Heart left ventricle (tissue), 16 donors: ENCODE measurements around the gene TMEM33. TPM values are rescaled to one million over a fixed set of nuclear protein-coding genes. Genes with fewer than 3 reads are reported as not detected.

Experiments
- ATAC-seq, 4 donors: fragments of 200-7000 bp; cut with Tn5 transposase; one replicate each; pipeline ENCODE4 v1.9.1; 2020 to 2022; ENCODE audit warnings: moderate library complexity in 4 of 4, mild to moderate bottlenecking in 3 of 4, moderate number of reproducible peaks in 1 of 4
- DNase-seq, 5 donors: peaks; one replicate each; pipeline ENCODE4 v3.0.0-alpha.2; 2020
- H3K27ac ChIP-seq, 12 donors: fragments of 200-600 bp; sonication (generic) in 4 of 12; one replicate each; pipeline versions ENCODE4 v1.5.0 to v1.8.0; 2016 to 2022; ENCODE audit warnings: mild to moderate bottlenecking in 2 of 12
- H3K27me3 ChIP-seq, 9 donors: fragments of 200-600 bp; sonication (generic) in 2 of 9; one replicate each; pipeline versions ENCODE4 v1.5.1 to v1.8.0; 2016 to 2022; ENCODE audit warnings: mild to moderate bottlenecking in 3 of 9
- H3K36me3 ChIP-seq, 9 donors: fragments of 200-600 bp; sonication (generic) in 2 of 9; one replicate each; pipeline versions ENCODE4 v1.5.0 to v1.8.0; 2018 to 2022; ENCODE audit warnings: mild to moderate bottlenecking in 2 of 9
- H3K4me1 ChIP-seq, 12 donors: fragments of 200-600 bp; sonication (generic) in 4 of 12; one replicate each; pipeline versions ENCODE4 v1.5.0 to v1.8.0; 2016 to 2022; ENCODE audit warnings: mild to moderate bottlenecking in 3 of 12
- H3K4me3 ChIP-seq, 12 donors: fragments of 200-600 bp; sonication (generic) in 4 of 12; one replicate each; pipeline versions ENCODE4 v1.5.0 to v1.8.0; 2017 to 2022; ENCODE audit warnings: mild to moderate bottlenecking in 9 of 12, moderate library complexity in 4 of 12
- H3K9me3 ChIP-seq, 12 donors: fragments of 200-600 bp; sonication (generic) in 4 of 12; one replicate each; pipeline versions ENCODE4 v1.5.0 to v1.8.0; 2016 to 2022; ENCODE audit warnings: mild to moderate bottlenecking in 1 of 12
- POLR2A ChIP-seq, 2 donors: fragments of 450-650 bp; IDR thresholded peaks; one replicate each; pipeline ENCODE4 v1.6.1; 2017; ENCODE audit warnings: antibody characterized with exemption in 2 of 2, mild to moderate bottlenecking in 2 of 2, moderate library complexity in 2 of 2
- WGBS, 4 donors: extraction: QIAGEN DNeasy Blood & Tissue Kit in 2 of 4; methylation state at CpG; one replicate each; pipeline versions ENCODE4 v1.1.5 to v1.1.7; 2013 to 2018; 5-methylcytosine and 5-hydroxymethylcytosine counted together
- intact Hi-C, 10 donors: fragments of 100-400 bp; cut with DNase I; formaldehyde crosslinking; loops; one replicate each; pipeline versions ENCODE4 v1.11.1 to v1.14.2; 2022
- polyA plus RNA-seq, 2 donors: library from polyadenylated mRNA; stranded (reverse); fragments of 200-250 nt; gene quantifications; one replicate each; pipeline ENCODE4 v1.2.3, GENCODE V29; 2013
- total RNA-seq, 9 donors: library from RNA; depleted of rRNA in 2 of 9; stranded (reverse); fragments of >200 nt in 2 of 9; fragmentation: NEBNext Ultra II Directional in 3 of 9; extraction: Animal tissue kit (Norgen Biotek cat#: 25700) in 3 of 9; gene quantifications; one replicate each; pipeline versions ENCODE4 v1.1.0 to v1.2.4, GENCODE V29; 2016 to 2023
- TF ChIP-seq, protein P1 (sequence below), 12 donors: fragments of 200-600 bp; sonication (generic) in 4 of 12; IDR thresholded peaks; one replicate each; pipeline versions ENCODE4 v1.5.0 to v1.8.0; 2018 to 2022; ENCODE audit warnings: antibody characterized with exemption in 12 of 12, mild to moderate bottlenecking in 5 of 12
- donor health status: ischemic (EF 13 %, LVEDD 7.1; RV severe dilation, severe dysfunction).
- donor health status: healthy with polysubstance abuse.
- donor health status: DM: no; HTN: yes; CAD: no.
- donor health status: DM: no; HTN: no; CAD: no.
- donor health status: ischemic (EF 25% LVEDD 6.9; RV normal size, moderate dysfunction).
- donor health status: ischemic (EF 25% LVEDD 5.7; RV mildly dilated, moderate dysfunction).
- donor health status: healthy.
- donor health status: DM: yes; HTN: yes; CAD: no.
- donor health status: ischemic (EF 35%, LVEDD 5.7; RV mildly dilated, moderate dysfunction).
- donor health status: nonischemic (EF 11% LVEDD 7.7; RV severe dilation, severe dysfunction).
- donor health status: DM: yes; HTN: yes; CAD: no.
- donor health status: PGD.
- donor health status: ischemic (EF 29% LVEDD 5.4; RV normal size, mild dysfunction).
- donor health status: nonischemic (EF 23%, LVEDD 6.1; RV moderate dilation, normal function).

TMEM33 gene
- total and polyA plus RNA-seq, 11 donors: 5.4 to 41.5 (median 26.8) TPM

GRCh38 chr4:41992967-41993857, 58.0 kb downstream of the TMEM33 start:
- H3K27me3 ChIP-seq: no peaks in the 10 kb centered on the region
- peaks cover 3 to 40% (median 24%) of the 10 kb centered on the region in 12 donors for H3K4me1 ChIP-seq
- H3K27ac ChIP-seq: no peak overlapping the region
- DNase-seq: no peak
- no peak for TF ChIP-seq POLR2A (IDR thresholded peaks at IDR 0.05)
- TF ChIP-seq, protein P1, sequence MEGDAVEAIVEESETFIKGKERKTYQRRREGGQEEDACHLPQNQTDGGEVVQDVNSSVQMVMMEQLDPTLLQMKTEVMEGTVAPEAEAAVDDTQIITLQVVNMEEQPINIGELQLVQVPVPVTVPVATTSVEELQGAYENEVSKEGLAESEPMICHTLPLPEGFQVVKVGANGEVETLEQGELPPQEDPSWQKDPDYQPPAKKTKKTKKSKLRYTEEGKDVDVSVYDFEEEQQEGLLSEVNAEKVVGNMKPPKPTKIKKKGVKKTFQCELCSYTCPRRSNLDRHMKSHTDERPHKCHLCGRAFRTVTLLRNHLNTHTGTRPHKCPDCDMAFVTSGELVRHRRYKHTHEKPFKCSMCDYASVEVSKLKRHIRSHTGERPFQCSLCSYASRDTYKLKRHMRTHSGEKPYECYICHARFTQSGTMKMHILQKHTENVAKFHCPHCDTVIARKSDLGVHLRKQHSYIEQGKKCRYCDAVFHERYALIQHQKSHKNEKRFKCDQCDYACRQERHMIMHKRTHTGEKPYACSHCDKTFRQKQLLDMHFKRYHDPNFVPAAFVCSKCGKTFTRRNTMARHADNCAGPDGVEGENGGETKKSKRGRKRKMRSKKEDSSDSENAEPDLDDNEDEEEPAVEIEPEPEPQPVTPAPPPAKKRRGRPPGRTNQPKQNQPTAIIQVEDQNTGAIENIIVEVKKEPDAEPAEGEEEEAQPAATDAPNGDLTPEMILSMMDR (IDR thresholded peaks at IDR 0.05): no peak
- WGBS, 4 donors: 84 to 88% (median 86%) methylated on average over 4 of the region's 4 CpGs
- intact Hi-C loops: loop anchor here in 1 of 10 donors (10.0 kb wide), 1 partner anchor 662 kb away; the partner anchor contains the start of gene ATP8A1
- H3K36me3 ChIP-seq: peaks cover 0 to 1% (median 0%) of the 10 kb centered on the region in 9 donors
- no peaks in the 10 kb centered on the region for H3K9me3 ChIP-seq
- no peak overlapping the region for H3K4me3 ChIP-seq
- no peak for ATAC-seq

DNA sequence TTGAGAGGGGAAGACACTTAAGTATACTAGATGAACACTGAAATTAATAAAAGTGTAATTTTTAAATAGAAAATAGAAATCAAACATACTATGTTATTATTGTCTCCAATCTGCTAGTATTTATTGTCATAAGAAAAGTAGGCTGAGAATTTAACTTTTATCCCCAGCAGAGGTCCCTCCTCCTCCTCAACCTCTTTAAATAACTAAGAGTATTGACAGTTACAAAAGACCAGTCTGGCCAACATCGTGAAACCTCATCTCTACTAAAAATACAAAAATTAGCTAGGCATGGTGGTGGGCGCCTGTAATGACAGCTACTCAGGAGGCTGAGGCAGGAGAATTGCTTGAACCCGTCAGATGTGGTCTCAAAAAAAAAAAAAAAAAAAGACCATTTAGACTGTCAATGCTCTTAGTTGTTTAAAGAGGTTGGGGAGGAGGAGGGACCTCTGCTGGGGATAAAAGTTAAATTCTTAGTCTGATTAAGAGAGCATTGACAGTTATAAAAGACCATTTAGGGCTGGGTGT, 59.3 kb downstream of the TMEM33 start:
- H3K27me3 ChIP-seq: no peaks in the 10 kb centered on the region
- ATAC-seq (no peak), DNase-seq (no peak)
- peaks cover 0 to 41% (median 19%) of the 10 kb centered on the region in 12 donors for H3K4me1 ChIP-seq
- H3K9me3 ChIP-seq: no peaks in the 10 kb centered on the region
- TF ChIP-seq POLR2A (IDR thresholded peaks at IDR 0.05): no peak
- TF ChIP-seq, protein P1 (IDR thresholded peaks at IDR 0.05): no peak
- 86 to 97% (median 96%) methylated on average over 3 of the region's 3 CpGs for whole genome bisulfite sequencing, 4 donors
- H3K36me3 ChIP-seq: peaks cover 0 to 11% (median 0%) of the 10 kb centered on the region in 9 donors
- H3K4me3 ChIP-seq: no peak overlapping the region
- no peak overlapping the region for H3K27ac ChIP-seq
- intact Hi-C loops: loop anchor here in 1 of 10 donors (10.0 kb wide), 1 partner anchor 660 kb away; the partner anchor contains the start of gene ATP8A1

DNA sequence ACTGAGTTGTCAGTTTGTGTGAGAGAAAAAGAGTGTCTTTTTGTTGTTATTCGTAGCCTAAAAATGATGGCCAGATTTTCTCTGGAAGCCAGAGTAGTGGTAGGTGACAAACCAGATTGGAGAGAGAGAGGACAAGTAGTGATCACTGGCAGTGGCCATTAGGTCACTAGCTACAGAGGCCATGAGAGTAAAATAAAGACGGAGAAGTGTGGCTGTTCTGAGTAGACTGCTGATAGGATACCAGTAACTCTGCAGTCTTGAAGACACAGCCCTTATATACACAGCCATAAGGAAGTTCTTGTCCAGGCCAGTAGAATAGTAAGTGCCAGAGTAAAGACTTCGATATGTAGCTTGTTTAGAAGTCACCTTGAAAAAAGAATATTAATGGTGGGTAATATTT, 62.8 kb downstream of the TMEM33 start:
- Histone ChIP-seq H3K4me1 (peaks cover 0 to 21% (median 0%) of the 10 kb centered on the region in 12 donors), H3K27me3 (no peaks in the 10 kb centered on the region), H3K4me3 (no peak overlapping the region), H3K27ac (peak overlapping the region in 9 of 12 donors; percentile 6 to 64 (median 48)), H3K36me3 (peaks cover 0 to 27% (median 12%) of the 10 kb centered on the region in 9 donors), H3K9me3 (no peaks in the 10 kb centered on the region)
- DNase-seq: no peak
- no peak for TF ChIP-seq POLR2A (IDR thresholded peaks at IDR 0.05)
- TF ChIP-seq, protein P1 (IDR thresholded peaks at IDR 0.05): no peak
- WGBS, 4 donors: 67 to 87% (median 78%) methylated on average over 3 of the region's 3 CpGs
- intact Hi-C loops: loop anchor here in 1 of 10 donors (10.0 kb wide), 1 partner anchor 657 kb away; the partner anchor contains the start of gene ATP8A1
- ATAC-seq: peak; percentile 49 to 77 (median 73)

GRCh38 chr4:41999321-41999720, 64.1 kb downstream of the TMEM33 start:
- no peak for DNase-seq
- H3K4me1 ChIP-seq: peaks cover 0 to 14% (median 0%) of the 10 kb centered on the region in 12 donors
- ATAC-seq: no peak
- peak overlapping the region in 1 of 12 donors; percentile 8 for H3K27ac ChIP-seq
- no peaks in the 10 kb centered on the region for H3K9me3 ChIP-seq
- intact Hi-C loops: loop anchor here in 1 of 10 donors (10.0 kb wide), 1 partner anchor 655 kb away; the partner anchor contains the start of gene ATP8A1
- H3K36me3 ChIP-seq: peaks cover 0 to 40% (median 23%) of the 10 kb centered on the region in 9 donors
- no peak overlapping the region for H3K4me3 ChIP-seq
- H3K27me3 ChIP-seq: no peaks in the 10 kb centered on the region
- TF ChIP-seq POLR2A (IDR thresholded peaks at IDR 0.05): no peak
- TF ChIP-seq, protein P1 (IDR thresholded peaks at IDR 0.05): no peak
